Posterior vena cava (tissue), 2 donors: ENCODE measurements around the gene CENPI. TPM values are rescaled to one million over a fixed set of nuclear protein-coding genes. Genes with fewer than 3 reads are reported as not detected.
"Not testable (repeated sequence)": the region's sequence is repeated elsewhere in the genome, so short reads cannot be mapped to it uniquely, and the experiment has no call there.

Experiments used
- DNase-seq: peaks from one replicate; pipeline ENCODE4 v3.0.0-alpha.2; 2020; ENCODE audit warnings: low spot score
- intact Hi-C, 2 donors: fragments of 100-400 bp; cut with DNase I; formaldehyde crosslinking; loops; one replicate each; pipeline versions ENCODE4 v1.14.1 to v1.14.2; 2022 to 2023
- long read RNA-seq, 2 donors: library from polyadenylated mRNA; unstranded; transcript quantifications; one replicate each; pipeline ENCODE4 v2.0.0, GENCODE V29; 2020 to 2021
- total RNA-seq, 2 donors: library from RNA; stranded (reverse); fragmentation: NEBNext Ultra II Directional; extraction: Animal tissue kit (Norgen Biotek cat#: 25700); gene quantifications; one replicate each; pipeline ENCODE4 v1.2.1, GENCODE V29; 2021
- donor health status: DM: yes; HTN: yes; CAD: no.
- donor health status: DM: yes; HTN: yes; CAD: no.

CENPI gene, protein sequence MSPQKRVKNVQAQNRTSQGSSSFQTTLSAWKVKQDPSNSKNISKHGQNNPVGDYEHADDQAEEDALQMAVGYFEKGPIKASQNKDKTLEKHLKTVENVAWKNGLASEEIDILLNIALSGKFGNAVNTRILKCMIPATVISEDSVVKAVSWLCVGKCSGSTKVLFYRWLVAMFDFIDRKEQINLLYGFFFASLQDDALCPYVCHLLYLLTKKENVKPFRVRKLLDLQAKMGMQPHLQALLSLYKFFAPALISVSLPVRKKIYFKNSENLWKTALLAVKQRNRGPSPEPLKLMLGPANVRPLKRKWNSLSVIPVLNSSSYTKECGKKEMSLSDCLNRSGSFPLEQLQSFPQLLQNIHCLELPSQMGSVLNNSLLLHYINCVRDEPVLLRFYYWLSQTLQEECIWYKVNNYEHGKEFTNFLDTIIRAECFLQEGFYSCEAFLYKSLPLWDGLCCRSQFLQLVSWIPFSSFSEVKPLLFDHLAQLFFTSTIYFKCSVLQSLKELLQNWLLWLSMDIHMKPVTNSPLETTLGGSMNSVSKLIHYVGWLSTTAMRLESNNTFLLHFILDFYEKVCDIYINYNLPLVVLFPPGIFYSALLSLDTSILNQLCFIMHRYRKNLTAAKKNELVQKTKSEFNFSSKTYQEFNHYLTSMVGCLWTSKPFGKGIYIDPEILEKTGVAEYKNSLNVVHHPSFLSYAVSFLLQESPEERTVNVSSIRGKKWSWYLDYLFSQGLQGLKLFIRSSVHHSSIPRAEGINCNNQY
- total RNA-seq, result 1 to 10 TPM; 1.2 to 2.0 TPM
- long read RNA-seq, donor 1, result 0 reads
- long read RNA-seq, donor 2, result 0 reads

GRCh38 chrX:101097546-101098453, at the start of gene CENPI:
CENPI (plus strand) TSS chrX:101098204; CDS start chrX:101101071, 2,867 bp downstream.
- intact Hi-C loops, result no loop called here
- peak; percentile 97 for DNase-seq

- intact Hi-C loops, result no loop called here
- no peak for DNase-seq
Observed at GRCh38 chrX:101051153-101051548, 46.9 kb upstream of the CENPI start.

GRCh38 chrX:101051549-101052302, 46.3 kb upstream of the CENPI start, which contains the start of gene TRMT2B:
TRMT2B (minus strand) TSS chrX:101052111; CDS start chrX:101042289, 9,822 bp downstream.
- intact Hi-C loops, result no loop called here
- DNase-seq, result peak; percentile 92

- DNase-seq, intact Hi-C loops: not testable (repeated sequence)
Observed at GRCh38 chrX:101056551-101056950, 41.5 kb upstream of the CENPI start.

DNA sequence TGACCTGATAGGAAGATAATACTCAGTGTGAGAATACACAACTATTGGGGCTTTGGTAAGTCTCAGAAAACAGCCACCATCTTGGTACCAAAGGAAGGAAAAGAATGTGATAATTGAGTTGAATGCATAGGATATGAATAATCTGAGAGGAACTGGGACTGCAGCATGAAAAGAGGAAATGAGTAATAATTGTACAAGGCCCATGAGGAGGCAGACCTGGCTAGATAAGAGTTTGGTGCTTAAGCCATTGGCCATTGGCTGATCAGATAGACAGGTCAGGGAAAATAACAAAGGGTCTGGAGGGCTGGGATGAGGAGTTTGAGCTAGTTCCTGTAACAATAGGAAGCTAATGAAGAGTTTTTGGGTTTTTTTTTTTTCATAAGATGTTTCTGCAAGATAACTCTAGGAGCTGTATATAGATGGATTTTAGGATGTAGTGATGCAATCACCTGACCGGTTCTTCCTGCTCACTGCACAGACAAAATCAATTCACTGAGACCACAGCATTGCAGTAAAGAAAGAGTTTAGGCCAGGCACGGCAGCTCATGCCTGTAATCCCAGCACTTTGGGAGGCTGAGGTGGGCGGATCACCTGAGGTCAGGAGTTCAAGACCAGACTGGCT, 40.8 kb upstream of the CENPI start:
- DNase-seq, result no peak
- intact Hi-C loops, result no loop called here

GRCh38 chrX:101062176-101062575, 35.8 kb upstream of the CENPI start:
- no peak for DNase-seq
- intact Hi-C loops, result no loop called here

GRCh38 chrX:101071582-101071981, 26.4 kb upstream of the CENPI start:
- no peak for DNase-seq
- intact Hi-C loops, result no loop called here

- intact Hi-C loops, result no loop called here
- DNase-seq, result no peak
Observed at GRCh38 chrX:101078716-101079598, 19.0 kb upstream of the CENPI start, which contains the start of gene TMEM35A. TMEM35A (plus strand) TSS chrX:101078879; CDS start chrX:101079003, 124 bp downstream.

- intact Hi-C loops, result no loop called here
- no peak for DNase-seq
Observed at GRCh38 chrX:101079736-101080270, 18.2 kb upstream of the CENPI start.

GRCh38 chrX:101080326-101081124, 17.5 kb upstream of the CENPI start:
- intact Hi-C loops, result no loop called here
- DNase-seq, result no peak

GRCh38 chrX:101081231-101081630, 16.8 kb upstream of the CENPI start:
- intact Hi-C loops, result no loop called here
- DNase-seq, result no peak

- intact Hi-C loops, result no loop called here
Observed at GRCh38 chrX:101091817-101092216, 6.2 kb upstream of the CENPI start.

GRCh38 chrX:101108284-101108683, 10.3 kb downstream of the CENPI start:
- intact Hi-C loops, result no loop called here
- no peak for DNase-seq

More at GRCh38 chrX:101091817-101092216, 6.2 kb upstream of the CENPI start:
- no peak for DNase-seq

DNA sequence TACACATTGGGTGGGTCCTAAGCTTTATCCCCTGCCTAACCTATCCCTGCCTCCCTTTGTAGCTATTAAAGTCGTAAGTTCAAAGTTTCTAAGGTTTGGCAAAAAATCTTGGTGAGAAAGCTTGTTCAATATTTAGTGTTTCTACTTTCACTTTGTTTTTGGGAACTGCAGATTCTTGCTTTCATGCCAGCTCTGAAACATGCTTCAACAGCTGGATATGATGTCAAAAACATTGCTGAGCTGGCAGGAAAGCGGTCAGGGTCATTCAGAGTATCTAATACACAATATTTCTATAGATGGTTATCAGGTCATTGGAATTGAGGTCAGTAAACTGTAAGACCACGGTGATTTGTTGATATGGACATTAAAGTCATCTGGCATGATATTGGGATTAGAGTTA, 19.7 kb downstream of the CENPI start:
- intact Hi-C loops, result no loop called here
- DNase-seq, result no peak

GRCh38 chrX:101136235-101136634, 38.2 kb downstream of the CENPI start:
- intact Hi-C loops, result no loop called here
- DNase-seq, result no peak
